AG04450 (cell line): ENCODE results near the gene APOO. TPM values are rescaled to one million over a fixed set of nuclear protein-coding genes. Genes with fewer than 3 reads are reported as not detected.

Experiments
- CTCF ChIA-PET: fragments of 300-600, 350-600 bp; formaldehyde crosslinking; extraction: SDS; loops from one replicate; lab custom pipeline; 2022; ENCODE audit warnings: antibody characterized with exemption, inconsistent platforms; lab: Charles Lee
- POLR2A ChIA-PET: fragments of 350-600 bp; formaldehyde crosslinking; extraction: SDS; loops from one replicate; lab custom pipeline; 2021; ENCODE audit warnings: antibody characterized with exemption, inconsistent platforms; lab: Yijun Ruan, JAX
- DNase-seq: peaks from one replicate; pipeline ENCODE4 v3.0.0-alpha.2; 2011; ENCODE audit warnings: low read depth, low spot score
- H3K27ac ChIP-seq: one replicate; pipeline ENCODE4 v1.5.1; 2012; ENCODE audit warnings: low read depth, low read length, control low read depth
- H3K27me3 ChIP-seq: one replicate; pipeline ENCODE4 v1.6.0; 2012; ENCODE audit warnings: low read length; ENCODE audit not compliant: control insufficient read depth, insufficient read depth
- H3K4me3 ChIP-seq: 2 replicates; pipeline ENCODE4 v1.5.1; 2011; ENCODE audit warnings: mild to moderate bottlenecking, low read depth, low read length, control low read depth
- H3K9me3 ChIP-seq: 2 replicates; pipeline ENCODE4 v1.5.1; 2012; ENCODE audit warnings: low read length; ENCODE audit not compliant: control insufficient read depth, insufficient read depth
- CTCF ChIP-seq: IDR thresholded peaks from 2 replicates; pipeline ENCODE4 v1.5.1; 2011; ENCODE audit warnings: low read depth, low read length, control low read depth, inconsistent platforms
- polyA plus RNA-seq: library from polyadenylated mRNA; depleted of rRNA; stranded (reverse); fragments of >200 nt; gene quantifications from 2 replicates; pipeline ENCODE4 v1.2.3, GENCODE V29; 2011

APOO gene
- polyA plus RNA-seq, 1 experiment, result 16.3 TPM

- ChIA-PET CTCF (interaction anchor here (0.7 kb wide), 1 partner anchor 11 kb away, joined by 4 read pairs; no protein-coding TSS in a partner anchor), POLR2A (no interaction called here)
Observed at GRCh38 chrX:23937100-23937499, 29.4 kb upstream of the APOO start.

GRCh38 chrX:23936180-23936579 lies 28.4 kb upstream of the APOO start:
- Histone ChIP-seq H3K27me3 (no peaks in the 10 kb centered on the region), H3K27ac (no peak overlapping the region), H3K9me3 (no peaks in the 10 kb centered on the region), H3K4me3 (no peak overlapping the region)
- no peak for TF ChIP-seq CTCF
- POLR2A ChIA-PET, result no interaction called here
- DNase-seq, result no peak
- CTCF ChIA-PET, result no interaction called here

More at GRCh38 chrX:23937100-23937499, 29.4 kb upstream of the APOO start:
- Histone ChIP-seq H3K4me3 (no peak overlapping the region), H3K27ac (no peak overlapping the region), H3K9me3 (no peaks in the 10 kb centered on the region), H3K27me3 (no peaks in the 10 kb centered on the region)
- DNase-seq, result no peak
- TF ChIP-seq CTCF, result no peak

- DNase-seq, result no peak
- no peak for TF ChIP-seq CTCF
- Histone ChIP-seq H3K27me3 (no peaks in the 10 kb centered on the region), H3K4me3 (no peak overlapping the region), H3K27ac (no peak overlapping the region), H3K9me3 (no peaks in the 10 kb centered on the region)
- ChIA-PET CTCF (no interaction called here), POLR2A (no interaction called here)
Observed at GRCh38 chrX:23935106-23935505, 27.4 kb upstream of the APOO start.

- Histone ChIP-seq H3K9me3 (no peaks in the 10 kb centered on the region), H3K27ac (no peak overlapping the region), H3K27me3 (no peaks in the 10 kb centered on the region), H3K4me3 (no peak overlapping the region)
- TF ChIP-seq CTCF, result no peak
- CTCF ChIA-PET, result no interaction called here
- DNase-seq, result no peak
- POLR2A ChIA-PET, result no interaction called here
Observed at GRCh38 chrX:23932046-23932445, 24.3 kb upstream of the APOO start.

GRCh38 chrX:23930894-23931604 lies 23.3 kb upstream of the APOO start:
- TF ChIP-seq CTCF, result no peak
- Histone ChIP-seq H3K27me3 (no peaks in the 10 kb centered on the region), H3K9me3 (no peaks in the 10 kb centered on the region), H3K27ac (no peak overlapping the region), H3K4me3 (no peak overlapping the region)
- POLR2A ChIA-PET, result no interaction called here
- DNase-seq, result no peak
- CTCF ChIA-PET, result no interaction called here
